IPS-15b (cell line): Measurements from ENCODE around the gene PLXNB3.

ENCODE experiments used
- H3K27me3 ChIP-seq: one replicate; pipeline ENCODE4 v1.6.1; 2013; ENCODE audit warnings: low read length; ENCODE audit not compliant: control insufficient read depth, insufficient read depth
- H3K36me3 ChIP-seq: one replicate; pipeline ENCODE4 v1.6.1; 2013; ENCODE audit warnings: low read length; ENCODE audit not compliant: control insufficient read depth, insufficient read depth
- H3K4me1 ChIP-seq: one replicate; pipeline ENCODE4 v1.6.1; 2013; ENCODE audit warnings: mild to moderate bottlenecking, low read length; ENCODE audit not compliant: control insufficient read depth, insufficient read depth
- H3K4me3 ChIP-seq: one replicate; pipeline ENCODE4 v1.5.1; 2013; ENCODE audit warnings: low read depth, low read length
- H3K9ac ChIP-seq: one replicate; pipeline ENCODE4 v1.6.1; 2013; ENCODE audit warnings: low read depth, mild to moderate bottlenecking, low read length
- H3K9me3 ChIP-seq: one replicate; pipeline ENCODE4 v1.6.1; 2013; ENCODE audit warnings: mild to moderate bottlenecking, low read length; ENCODE audit not compliant: control insufficient read depth, insufficient read depth

PLXNB3 gene

GRCh38 chrX:153773218-153773611, 9.2 kb downstream of the PLXNB3 start:
- Histone ChIP-seq H3K4me1 (no peaks in the 10 kb centered on the region), H3K9me3 (no peaks in the 10 kb centered on the region), H3K36me3 (no peaks in the 10 kb centered on the region)

GRCh38 chrX:153773741-153774575, 9.9 kb downstream of the PLXNB3 start:
- no peaks in the 10 kb centered on the region for H3K9me3 ChIP-seq
- H3K27me3 ChIP-seq = no peaks in the 10 kb centered on the region
- H3K4me1 ChIP-seq = no peaks in the 10 kb centered on the region
- H3K36me3 ChIP-seq = no peaks in the 10 kb centered on the region
- no peak overlapping the region for H3K4me3 ChIP-seq
- H3K9ac ChIP-seq = no peak overlapping the region

More at GRCh38 chrX:153773218-153773611, 9.2 kb downstream of the PLXNB3 start:
- Histone ChIP-seq H3K27me3 (no peaks in the 10 kb centered on the region), H3K9ac (no peak overlapping the region), H3K4me3 (no peak overlapping the region)

GRCh38 chrX:153774576-153775292, 10.7 kb downstream of the PLXNB3 start:
- Histone ChIP-seq H3K9me3 (no peaks in the 10 kb centered on the region), H3K27me3 (no peaks in the 10 kb centered on the region), H3K4me3 (no peak overlapping the region), H3K4me1 (no peaks in the 10 kb centered on the region), H3K36me3 (no peaks in the 10 kb centered on the region), H3K9ac (no peak overlapping the region)

- H3K9me3 ChIP-seq = no peaks in the 10 kb centered on the region
- no peaks in the 10 kb centered on the region for H3K4me1 ChIP-seq
- H3K9ac ChIP-seq = no peak overlapping the region
- H3K36me3 ChIP-seq = no peaks in the 10 kb centered on the region
- H3K27me3 ChIP-seq = no peaks in the 10 kb centered on the region
- no peak overlapping the region for H3K4me3 ChIP-seq
Observed at GRCh38 chrX:153775293-153776119, 11.5 kb downstream of the PLXNB3 start.

GRCh38 chrX:153776120-153776599, 12.1 kb downstream of the PLXNB3 start:
- no peaks in the 10 kb centered on the region for H3K4me1 ChIP-seq
- H3K9ac ChIP-seq = no peak overlapping the region
- no peaks in the 10 kb centered on the region for H3K36me3 ChIP-seq
- no peak overlapping the region for H3K4me3 ChIP-seq
- H3K9me3 ChIP-seq = no peaks in the 10 kb centered on the region
- no peaks in the 10 kb centered on the region for H3K27me3 ChIP-seq

- Histone ChIP-seq H3K36me3 (no peaks in the 10 kb centered on the region), H3K9me3 (no peaks in the 10 kb centered on the region), H3K4me1 (no peaks in the 10 kb centered on the region), H3K27me3 (no peaks in the 10 kb centered on the region), H3K4me3 (no peak overlapping the region), H3K9ac (no peak overlapping the region)
Observed at GRCh38 chrX:153776611-153777045, 12.6 kb downstream of the PLXNB3 start.

- no peak overlapping the region for H3K4me3 ChIP-seq
- no peaks in the 10 kb centered on the region for H3K36me3 ChIP-seq
- no peaks in the 10 kb centered on the region for H3K9me3 ChIP-seq
- H3K27me3 ChIP-seq = no peaks in the 10 kb centered on the region
- no peak overlapping the region for H3K9ac ChIP-seq
- no peaks in the 10 kb centered on the region for H3K4me1 ChIP-seq
Observed at GRCh38 chrX:153777261-153778090, 13.4 kb downstream of the PLXNB3 start.

GRCh38 chrX:153778181-153778580, 14.1 kb downstream of the PLXNB3 start:
- no peak overlapping the region for H3K4me3 ChIP-seq
- peaks cover 4% of the 10 kb centered on the region for H3K36me3 ChIP-seq
- no peak overlapping the region for H3K9ac ChIP-seq

GRCh38 chrX:153778684-153779101, 14.6 kb downstream of the PLXNB3 start:
- Histone ChIP-seq H3K9ac (no peak overlapping the region), H3K9me3 (no peaks in the 10 kb centered on the region), H3K27me3 (no peaks in the 10 kb centered on the region), H3K36me3 (peaks cover 4% of the 10 kb centered on the region), H3K4me1 (no peaks in the 10 kb centered on the region), H3K4me3 (no peak overlapping the region)

More at GRCh38 chrX:153778181-153778580, 14.1 kb downstream of the PLXNB3 start:
- H3K9me3 ChIP-seq = no peaks in the 10 kb centered on the region
- no peaks in the 10 kb centered on the region for H3K4me1 ChIP-seq
- no peaks in the 10 kb centered on the region for H3K27me3 ChIP-seq

- Histone ChIP-seq H3K9ac (no peak overlapping the region), H3K9me3 (no peaks in the 10 kb centered on the region), H3K4me3 (no peak overlapping the region), H3K36me3 (peaks cover 4% of the 10 kb centered on the region), H3K4me1 (no peaks in the 10 kb centered on the region), H3K27me3 (no peaks in the 10 kb centered on the region)
Observed at GRCh38 chrX:153779891-153780677, 16.0 kb downstream of the PLXNB3 start.
